HT-29 (cell line): ENCODE measurements around the gene CUZD1. TPM values are rescaled to one million over a fixed set of nuclear protein-coding genes. Genes with fewer than 3 reads are reported as not detected.

ENCODE experiments used
- DNase-seq: peaks from one replicate; pipeline ENCODE4 v3.0.0-alpha.2; 2015; ENCODE audit warnings: low spot score
- total RNA-seq: library from RNA; depleted of rRNA; stranded (reverse); fragments of >200 nt; shearing (Covaris generic); gene quantifications from 2 replicates; pipeline ENCODE4 v1.2.3, GENCODE V29; 2014; rRNA removed

Gene CUZD1
- total RNA-seq, 1 experiment from 2014 or later = not detected

GRCh38 chr10:122814493-122814892 lies 31.2 kb downstream of the CUZD1 start:
- DNase-seq = no peak

GRCh38 chr10:122812751-122813150 lies 32.9 kb downstream of the CUZD1 start:
- DNase-seq = no peak

GRCh38 chr10:122802282-122802681 lies 43.4 kb downstream of the CUZD1 start:
- DNase-seq = no peak

- DNase-seq = no peak
These were observed 46.9 kb downstream of the CUZD1 start for GRCh38 chr10:122798704-122799231.

- DNase-seq = no peak
These were observed 48.9 kb downstream of the CUZD1 start for GRCh38 chr10:122796796-122797195.

GRCh38 chr10:122795924-122796323 lies 49.7 kb downstream of the CUZD1 start:
- DNase-seq = no peak

- DNase-seq = peak; percentile 43
These were observed 59.4 kb downstream of the CUZD1 start for GRCh38 chr10:122786269-122786668.

- DNase-seq = no peak
These were observed 62.7 kb downstream of the CUZD1 start for GRCh38 chr10:122782911-122783310.

Other genes with a start within 250 kb of the CUZD1 start
- gene C10orf120, start 146.0 kb downstream of the CUZD1 start, total RNA-seq = not detected in 2 replicates
- gene FAM24B, start 33.7 kb upstream of the CUZD1 start, total RNA-seq = not detected in 2 replicates
- not detected in 2 replicates for gene FAM24A, start 64.8 kb upstream of the CUZD1 start, total RNA-seq
- 1.8 and 3.9 TPM in 2 replicates for gene C10orf88, start 108.4 kb upstream of the CUZD1 start, total RNA-seq
- 4.2 and 6.0 TPM in 2 replicates for gene PSTK, start 134.5 kb upstream of the CUZD1 start, total RNA-seq
- gene IKZF5, start 162.9 kb upstream of the CUZD1 start, total RNA-seq = 1.9 and 2.0 TPM in 2 replicates
- 0.73 and 0.79 TPM in 2 replicates for gene ACADSB, start 163.1 kb upstream of the CUZD1 start, total RNA-seq